ENCODE results near the gene UQCRC2. TPM values are rescaled to one million over a fixed set of nuclear protein-coding genes. Genes with fewer than 3 reads are reported as not detected.

UQCRC2 gene
- polyA plus RNA-seq, 1 donor from 2014 or later = 484 TPM

DNA sequence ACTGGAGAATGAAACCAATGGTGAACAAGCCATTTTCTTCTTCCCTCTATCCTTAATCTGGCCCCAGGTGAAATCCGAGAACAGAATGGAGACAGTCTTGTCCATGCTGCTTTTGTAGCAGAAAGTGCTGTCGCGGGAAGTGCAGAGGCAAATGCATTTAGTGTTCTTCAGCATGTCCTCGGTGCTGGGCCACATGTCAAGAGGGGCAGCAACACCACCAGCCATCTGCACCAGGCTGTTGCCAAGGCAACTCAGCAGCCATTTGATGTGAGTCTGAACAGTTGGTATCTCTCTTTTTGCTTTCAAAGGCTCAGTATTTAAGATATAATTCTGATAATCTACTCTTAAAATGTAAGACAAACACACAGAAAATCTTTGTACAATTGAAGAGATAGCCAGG, 18.7 kb downstream of the UQCRC2 start:
- TF ChIP-seq TAF1 (IDR thresholded peaks at IDR 0.05; ENCODE audit: low read depth) = no peak
- TF ChIP-seq RAD21 (conservative IDR thresholded peaks at IDR 0.05) = no peak
- TF ChIP-seq CTCF (IDR thresholded peaks at IDR 0.05; ENCODE audit: poor library complexity, severe bottlenecking) = no peak
- no peak for TF ChIP-seq EP300 (conservative IDR thresholded peaks at IDR 0.05; ENCODE audit: poor library complexity, severe bottlenecking)
- TF ChIP-seq SMC3 (conservative IDR thresholded peaks at IDR 0.05; ENCODE audit: poor library complexity) = no peak
- TF ChIP-seq EZH2 (IDR thresholded peaks at IDR 0.05; ENCODE audit: borderline replicate concordance, insufficient read depth, low read length, poor library complexity, severe bottlenecking) = no peak
- no peak for TF ChIP-seq MXI1 (conservative IDR thresholded peaks at IDR 0.05; ENCODE audit: poor library complexity, severe bottlenecking)
- TF ChIP-seq POLR2AphosphoS5 (IDR thresholded peaks at IDR 0.05) = no peak
- TF ChIP-seq REST (IDR thresholded peaks at IDR 0.05; ENCODE audit: borderline replicate concordance) = no peak
- H3K9me2 ChIP-seq (ENCODE audit: insufficient read depth, low read length) = no peaks in the 10 kb centered on the region
- H2AFZ ChIP-seq (ENCODE audit: low read depth, low read length) = no peak overlapping the region
- no peak overlapping the region for H3K27ac ChIP-seq (ENCODE audit: low read length)
- no peak overlapping the region for H3K4me2 ChIP-seq (ENCODE audit: low read length)
- no peaks in the 10 kb centered on the region for H3K79me2 ChIP-seq (replicated peaks; ENCODE audit: insufficient read depth, low read length)
- no peaks in the 10 kb centered on the region for H4K20me1 ChIP-seq (ENCODE audit: insufficient read depth)
- no peaks in the 10 kb centered on the region for H3F3A ChIP-seq (ENCODE audit: insufficient read depth, low read length, poor library complexity, severe bottlenecking)
- H3K36me3 ChIP-seq (ENCODE audit: insufficient read depth, low read length) = peaks cover 5% of the 10 kb centered on the region
- H3K9me3 ChIP-seq (ENCODE audit: low read length) = no peaks in the 10 kb centered on the region
- H3K4me3 ChIP-seq (ENCODE audit: low read length) = no peak overlapping the region
- H3K9ac ChIP-seq (ENCODE audit: low read length) = no peak overlapping the region
- no peaks in the 10 kb centered on the region for H3K27me3 ChIP-seq (ENCODE audit: insufficient read depth, low read depth, low read length)

DNA sequence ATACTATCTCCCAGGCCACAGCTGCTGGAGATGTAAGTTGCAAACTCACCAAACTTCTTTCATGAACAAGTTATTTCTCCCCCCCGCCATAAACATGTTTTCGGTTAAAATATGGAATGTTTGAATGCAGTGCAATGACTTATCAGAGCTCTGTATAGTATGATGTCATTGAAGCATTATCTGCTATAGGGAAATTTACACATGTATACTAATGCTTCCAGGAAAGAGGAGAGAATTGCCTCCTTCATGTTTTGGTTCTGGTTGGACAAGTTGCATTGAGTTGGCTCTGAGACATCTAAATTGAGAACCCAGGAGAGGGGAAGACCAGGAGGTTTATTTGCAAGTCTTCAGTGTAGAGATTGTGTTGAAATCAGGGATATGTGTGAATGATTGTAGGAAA, 20.8 kb downstream of the UQCRC2 start:
- H3K9me3 ChIP-seq (ENCODE audit: low read length) = no peaks in the 10 kb centered on the region
- TF ChIP-seq SMC3 (conservative IDR thresholded peaks at IDR 0.05; ENCODE audit: poor library complexity) (no peak), MXI1 (conservative IDR thresholded peaks at IDR 0.05; ENCODE audit: poor library complexity, severe bottlenecking) (no peak), EZH2 (IDR thresholded peaks at IDR 0.05; ENCODE audit: borderline replicate concordance, insufficient read depth, low read length, poor library complexity, severe bottlenecking) (no peak)
- no peaks in the 10 kb centered on the region for H3K27me3 ChIP-seq (ENCODE audit: insufficient read depth, low read depth, low read length)
- no peaks in the 10 kb centered on the region for H3K9me2 ChIP-seq (ENCODE audit: insufficient read depth, low read length)
- H3F3A ChIP-seq (ENCODE audit: insufficient read depth, low read length, poor library complexity, severe bottlenecking) = no peaks in the 10 kb centered on the region
- no peak overlapping the region for H3K4me2 ChIP-seq (ENCODE audit: low read length)
- H3K4me3 ChIP-seq (ENCODE audit: low read length) = no peak overlapping the region
- no peak overlapping the region for H2AFZ ChIP-seq (ENCODE audit: low read depth, low read length)
- no peak overlapping the region for H3K9ac ChIP-seq (ENCODE audit: low read length)
- H4K20me1 ChIP-seq (ENCODE audit: insufficient read depth) = no peaks in the 10 kb centered on the region
- no peak overlapping the region for H3K27ac ChIP-seq (ENCODE audit: low read length)
- no peaks in the 10 kb centered on the region for H3K79me2 ChIP-seq (replicated peaks; ENCODE audit: insufficient read depth, low read length)
- H3K36me3 ChIP-seq (ENCODE audit: insufficient read depth, low read length) = peaks cover 11% of the 10 kb centered on the region

Measured in neural cell (in vitro differentiated cells).